Iris pigment epithelial cell (primary cell): ENCODE results near the gene CST6.
A peak's percentile ranks its signal among the peaks of the same experiment; 100 is the strongest.

ENCODE experiments used
- DNase-seq: peaks from one replicate; pipeline ENCODE4 v3.0.0-alpha.2; 2011; ENCODE audit warnings: low read depth

CST6 gene, protein sequence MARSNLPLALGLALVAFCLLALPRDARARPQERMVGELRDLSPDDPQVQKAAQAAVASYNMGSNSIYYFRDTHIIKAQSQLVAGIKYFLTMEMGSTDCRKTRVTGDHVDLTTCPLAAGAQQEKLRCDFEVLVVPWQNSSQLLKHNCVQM

DNA sequence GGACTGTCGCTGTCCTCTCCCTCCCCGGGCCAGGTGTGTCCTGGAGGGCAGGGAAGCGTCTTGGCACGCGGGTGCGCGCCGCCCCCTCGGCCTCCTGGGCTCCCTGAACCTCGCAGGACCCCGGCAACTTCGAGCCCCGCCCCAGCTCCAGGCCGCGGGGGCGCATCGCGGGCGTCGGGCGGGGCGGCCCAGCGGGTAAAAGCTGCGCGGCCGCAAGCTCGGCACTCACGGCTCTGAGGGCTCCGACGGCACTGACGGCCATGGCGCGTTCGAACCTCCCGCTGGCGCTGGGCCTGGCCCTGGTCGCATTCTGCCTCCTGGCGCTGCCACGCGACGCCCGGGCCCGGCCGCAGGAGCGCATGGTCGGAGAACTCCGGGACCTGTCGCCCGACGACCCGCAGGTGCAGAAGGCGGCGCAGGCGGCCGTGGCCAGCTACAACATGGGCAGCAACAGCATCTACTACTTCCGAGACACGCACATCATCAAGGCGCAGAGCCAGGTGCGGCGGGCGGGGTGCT, at the start of gene CST6:
Gene CST6, plus strand, starts transcription at position 224 of the 519 bp plus-strand sequence. Its CDS starts 37 bp downstream, at position 261.
- no peak for DNase-seq

DNA sequence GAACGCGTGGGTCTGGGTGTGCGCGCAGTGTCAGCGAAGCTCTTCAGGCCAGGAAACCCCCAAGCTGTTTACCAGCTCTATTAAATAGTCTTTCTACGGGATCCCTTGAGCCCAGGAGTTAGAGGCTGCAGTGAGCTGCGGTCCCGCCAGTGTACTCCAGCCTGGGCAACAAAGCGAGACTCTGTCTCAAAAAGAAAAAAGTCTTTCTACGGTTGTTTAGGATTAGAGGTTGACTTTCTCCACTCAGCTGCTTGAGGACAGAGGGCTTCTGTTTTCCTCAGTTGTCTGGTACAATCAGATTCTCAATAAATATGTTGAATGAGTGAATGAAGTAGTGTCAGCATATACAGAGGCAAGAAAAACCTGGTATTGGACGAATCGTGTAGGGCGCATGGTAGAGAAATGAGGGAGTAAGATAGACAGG, 49.7 kb upstream of the CST6 start:
- no peak for DNase-seq

DNA sequence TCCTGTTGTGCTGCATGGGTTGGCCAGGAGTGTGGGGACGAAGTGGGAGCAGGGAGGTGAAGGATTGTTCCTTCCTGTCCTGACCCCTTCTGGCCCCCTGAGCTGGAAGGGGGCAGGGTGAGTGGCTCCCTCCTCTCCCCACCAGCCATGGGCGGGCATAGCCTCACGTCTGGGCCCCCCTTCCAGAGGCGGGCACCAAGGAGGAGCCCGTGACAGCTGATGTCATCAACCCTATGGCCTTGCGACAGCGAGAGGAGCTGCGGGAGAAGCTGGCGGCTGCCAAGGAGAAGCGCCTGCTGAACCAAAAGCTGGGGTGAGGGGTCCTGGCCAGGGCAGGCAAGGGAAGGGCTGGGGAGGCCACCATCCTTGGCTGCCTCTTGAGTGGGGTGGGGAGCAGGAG, 46.9 kb upstream of the CST6 start:
- DNase-seq = no peak

DNA sequence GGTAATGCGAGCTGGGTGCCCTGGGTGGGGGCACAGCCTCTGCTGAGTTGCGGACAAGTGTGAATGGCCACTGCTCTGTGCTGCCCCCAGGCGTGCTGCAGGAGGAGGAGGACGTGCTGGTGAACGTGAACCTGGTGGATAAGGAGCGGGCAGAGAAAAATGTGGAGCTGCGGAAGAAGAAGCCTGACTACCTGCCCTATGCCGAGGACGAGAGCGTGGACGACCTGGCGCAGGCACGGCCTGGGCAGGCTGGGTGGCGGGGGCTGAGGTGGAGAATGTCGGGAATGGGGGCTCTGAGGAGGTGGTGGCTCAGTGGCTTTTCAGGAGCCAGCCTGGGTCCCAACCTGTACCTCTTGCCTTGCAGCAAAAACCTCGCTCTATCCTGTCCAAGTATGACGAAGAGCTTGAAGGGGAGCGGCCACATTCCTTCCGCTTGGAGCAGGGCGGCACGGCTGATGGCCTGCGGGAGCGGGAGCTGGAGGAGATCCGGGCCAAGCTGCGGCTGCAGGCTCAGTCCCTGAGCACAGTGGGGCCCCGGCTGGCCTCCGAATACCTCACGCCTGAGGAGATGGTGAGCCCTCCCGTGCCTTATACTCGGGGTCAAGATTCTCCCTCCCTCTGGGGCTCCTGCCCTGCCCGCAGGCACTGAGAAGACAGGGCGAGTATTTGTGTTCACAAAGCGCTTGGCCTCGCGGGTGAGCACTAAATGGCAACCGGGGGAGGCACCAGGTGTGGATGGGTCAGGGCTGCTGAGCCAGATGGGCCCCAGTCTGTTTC, 45.6 kb upstream of the CST6 start:
- no peak for DNase-seq

DNA sequence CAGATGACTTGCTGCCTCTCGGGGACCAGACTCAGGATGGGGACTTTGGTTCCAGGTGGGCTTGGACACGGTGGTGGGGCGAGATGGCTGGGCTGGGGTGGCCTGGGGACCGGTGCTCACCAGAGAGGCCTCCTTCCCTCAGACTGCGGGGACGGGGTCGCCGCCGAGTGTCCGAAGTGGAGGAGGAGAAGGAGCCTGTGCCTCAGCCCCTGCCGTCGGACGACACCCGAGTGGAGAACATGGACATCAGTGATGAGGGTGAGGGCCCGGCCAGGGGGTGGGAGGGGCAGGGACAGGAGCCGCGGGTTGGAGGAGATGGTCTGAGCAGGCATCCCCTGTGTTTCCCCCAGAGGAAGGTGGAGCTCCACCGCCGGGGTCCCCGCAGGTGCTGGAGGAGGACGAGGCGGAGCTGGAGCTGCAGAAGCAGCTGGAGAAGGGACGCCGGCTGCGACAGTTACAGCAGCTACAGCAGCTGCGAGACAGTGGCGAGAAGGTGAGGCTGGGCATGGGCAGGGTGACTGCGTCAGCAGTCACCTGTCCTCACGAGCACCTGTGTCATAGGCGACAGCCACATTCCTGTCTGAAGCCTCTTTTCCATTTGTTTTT, 44.4 kb upstream of the CST6 start:
- no peak for DNase-seq

DNA sequence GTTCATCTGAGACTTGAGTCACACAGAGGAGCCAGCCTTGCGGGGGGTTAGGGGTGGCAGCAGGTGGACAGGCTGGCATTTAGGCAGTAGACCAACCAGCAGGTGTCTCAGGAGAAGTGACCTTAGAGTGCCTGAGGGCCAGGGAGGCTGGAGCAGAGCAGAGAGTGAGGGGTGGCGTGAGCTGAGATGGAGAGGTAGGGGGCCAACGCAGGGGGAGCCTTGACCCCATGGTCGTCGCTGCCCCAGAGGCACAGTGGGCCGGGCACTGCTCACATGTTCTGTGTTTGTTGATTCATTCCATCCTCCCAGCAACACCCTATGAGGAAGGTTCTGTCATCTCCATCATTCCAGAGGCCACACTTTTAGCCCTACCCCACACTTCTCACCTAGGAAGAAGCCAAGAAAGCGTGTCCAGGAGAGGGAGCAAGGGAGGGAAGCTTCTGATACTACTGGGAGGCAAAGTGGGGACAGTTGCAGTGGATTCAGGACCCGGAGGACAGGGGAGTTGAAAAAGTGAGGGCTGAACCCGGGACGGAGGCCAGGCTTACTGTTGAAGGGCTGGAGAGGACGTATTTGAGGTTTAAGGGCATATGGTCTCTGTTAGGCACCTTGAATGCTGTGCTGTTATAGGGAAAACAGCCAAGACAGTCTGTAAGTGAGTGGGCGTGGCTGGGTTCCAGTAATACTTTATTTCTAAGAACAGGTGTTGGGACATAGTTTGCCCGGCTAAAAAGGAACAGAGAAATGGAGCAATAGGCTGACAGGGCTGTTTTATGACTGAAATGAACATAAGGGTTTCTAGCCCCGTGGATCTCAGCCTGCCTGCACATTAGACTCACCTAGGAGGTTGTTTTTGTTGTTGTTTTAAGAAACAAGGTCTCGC, 43.0 kb upstream of the CST6 start:
- no peak for DNase-seq

DNA sequence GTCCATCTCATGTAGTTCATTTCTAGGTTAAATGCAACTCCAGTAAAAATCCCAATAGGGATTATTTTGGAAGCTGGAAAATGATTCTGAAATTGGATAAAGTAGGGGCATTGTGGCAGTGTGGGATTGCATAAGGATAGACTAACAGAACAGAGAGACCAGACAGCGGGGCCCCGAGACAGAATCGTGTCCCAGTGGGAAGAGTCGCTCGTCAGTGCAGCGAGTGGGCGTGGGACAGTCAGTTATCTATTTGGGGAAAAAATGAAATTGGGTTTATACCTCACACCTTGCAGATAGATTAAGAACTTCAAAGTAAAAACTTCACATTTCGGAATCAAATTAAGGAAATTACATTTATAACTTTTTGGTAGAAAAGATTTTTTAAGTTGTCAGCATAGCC, 39.7 kb upstream of the CST6 start:
- no peak for DNase-seq

DNA sequence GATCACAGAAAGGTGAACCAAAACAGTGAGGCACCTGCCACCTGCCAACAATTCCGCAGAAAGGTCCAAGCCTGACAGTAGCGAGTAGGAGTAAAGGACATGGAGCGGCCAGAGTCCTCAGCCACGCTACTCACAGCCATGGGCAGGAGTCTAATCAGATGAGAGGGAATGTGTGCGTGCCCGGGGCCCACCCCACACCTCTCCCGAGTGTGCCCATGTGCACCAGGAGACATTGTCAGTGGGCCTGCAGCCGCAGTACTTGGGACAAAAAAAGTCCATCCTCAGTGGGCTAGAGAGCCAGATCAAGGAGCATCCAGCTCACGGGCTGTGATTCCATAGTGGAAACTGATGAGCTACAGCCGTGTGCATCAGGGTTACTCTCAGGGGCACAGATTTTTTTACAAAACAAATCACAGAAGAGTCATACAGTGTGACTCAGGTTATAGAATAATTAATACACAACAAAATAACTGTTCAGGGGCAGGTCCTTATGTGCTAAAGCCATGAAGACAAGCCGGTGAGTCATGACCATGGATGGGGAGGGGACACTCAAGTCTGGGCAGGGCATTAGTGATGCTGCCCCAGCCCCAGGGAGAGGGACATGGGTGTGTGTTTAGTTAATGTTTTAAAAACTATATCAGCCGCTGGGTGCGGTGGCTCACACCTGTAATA, 38.2 kb upstream of the CST6 start:
- DNase-seq = peak; percentile 37

DNA sequence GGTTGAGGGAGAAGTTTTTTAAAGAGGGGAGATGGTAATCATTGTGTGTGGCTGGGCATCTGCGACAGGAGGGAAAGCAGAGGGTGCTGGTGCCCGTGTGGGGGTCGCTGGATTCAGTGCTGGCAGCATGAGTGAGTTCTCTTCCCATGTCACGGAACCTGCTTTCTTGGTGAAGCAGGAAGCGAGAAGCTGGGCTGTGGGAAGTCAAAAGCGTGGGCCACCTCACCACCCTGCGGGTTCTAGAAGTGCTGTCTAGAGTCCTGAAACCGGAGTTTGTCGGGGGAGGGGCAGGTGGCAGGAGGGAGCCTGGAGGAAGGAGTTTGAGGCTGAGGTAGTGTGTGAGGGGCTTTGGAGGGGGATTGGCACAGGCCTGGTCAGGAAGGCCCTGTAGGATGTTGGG, 36.0 kb upstream of the CST6 start:
- no peak for DNase-seq

DNA sequence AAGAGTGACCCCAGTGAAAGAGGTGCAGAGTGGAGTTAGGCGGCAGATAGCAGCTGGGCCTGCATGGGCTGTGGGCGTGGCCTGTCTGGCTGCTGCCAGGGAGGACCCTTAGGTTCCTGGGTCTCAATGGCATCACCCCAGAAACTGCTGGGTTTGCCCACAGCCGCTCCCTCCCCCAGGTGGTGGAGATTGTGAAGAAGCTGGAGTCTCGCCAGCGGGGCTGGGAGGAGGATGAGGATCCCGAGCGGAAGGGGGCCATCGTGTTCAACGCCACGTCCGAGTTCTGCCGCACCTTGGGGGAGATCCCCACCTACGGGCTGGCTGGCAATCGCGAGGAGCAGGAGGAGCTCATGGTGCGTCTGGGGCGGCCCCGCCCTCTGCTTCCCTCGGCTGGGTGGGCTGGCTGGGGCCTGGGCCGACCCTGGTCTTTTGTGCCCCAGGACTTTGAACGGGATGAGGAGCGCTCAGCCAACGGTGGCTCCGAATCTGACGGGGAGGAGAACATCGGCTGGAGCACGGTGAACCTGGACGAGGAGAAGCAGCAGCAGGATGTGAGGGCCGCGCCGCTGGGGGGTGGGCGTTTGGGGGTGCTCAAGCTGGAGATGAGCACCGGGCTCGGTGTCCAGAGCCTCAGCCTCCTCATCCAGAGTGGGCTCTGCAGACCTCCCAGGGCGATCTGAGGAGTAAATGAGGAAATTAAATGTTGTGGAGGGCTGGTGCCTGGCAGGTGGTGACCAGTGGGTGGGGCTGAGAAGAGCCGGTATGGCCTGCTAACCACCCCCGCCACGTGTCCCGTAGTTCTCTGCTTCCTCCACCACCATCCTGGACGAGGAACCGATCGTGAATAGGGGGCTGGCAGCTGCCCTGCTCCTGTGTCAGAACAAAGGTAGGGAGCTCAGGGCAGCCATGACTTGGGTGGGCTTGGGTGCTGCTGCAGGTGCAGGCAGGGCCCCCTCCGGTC, 35.3 kb upstream of the CST6 start:
- no peak for DNase-seq

DNA sequence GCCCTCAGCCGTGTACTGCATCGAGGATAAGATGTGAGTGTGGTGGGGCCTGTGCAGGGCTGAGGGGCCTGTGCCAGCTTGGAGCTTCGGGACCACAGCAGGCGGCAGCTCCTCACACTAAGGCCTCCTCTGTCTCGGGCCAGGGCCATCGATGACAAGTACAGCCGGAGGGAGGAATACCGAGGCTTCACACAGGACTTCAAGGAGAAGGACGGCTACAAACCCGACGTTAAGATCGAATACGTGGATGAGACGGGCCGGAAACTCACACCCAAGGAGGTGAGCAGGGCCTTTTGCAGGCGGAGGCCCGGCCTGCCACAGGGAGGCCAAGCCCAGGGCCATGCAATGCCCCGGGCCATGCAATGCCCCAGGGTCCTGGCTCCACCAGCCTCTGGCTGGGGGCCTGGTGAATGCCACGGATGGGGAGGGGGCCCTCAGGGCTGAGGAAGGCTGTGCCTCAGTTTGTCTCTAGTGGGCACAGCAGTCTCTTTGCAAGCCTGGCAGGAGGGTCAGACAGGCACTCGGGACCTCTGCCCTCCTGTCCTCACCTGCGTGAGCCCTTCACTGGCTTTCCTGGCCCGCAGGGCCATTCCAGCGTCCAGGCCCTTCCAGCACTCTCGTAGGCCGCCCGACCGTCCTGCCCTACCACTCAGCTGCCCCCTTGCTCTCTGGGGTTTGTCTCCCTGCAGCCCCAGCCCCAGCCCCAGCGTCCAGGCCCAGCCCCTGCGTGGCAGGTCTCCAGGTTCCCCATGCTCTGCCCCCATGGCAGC, 34.0 kb upstream of the CST6 start:
- no peak for DNase-seq

DNA sequence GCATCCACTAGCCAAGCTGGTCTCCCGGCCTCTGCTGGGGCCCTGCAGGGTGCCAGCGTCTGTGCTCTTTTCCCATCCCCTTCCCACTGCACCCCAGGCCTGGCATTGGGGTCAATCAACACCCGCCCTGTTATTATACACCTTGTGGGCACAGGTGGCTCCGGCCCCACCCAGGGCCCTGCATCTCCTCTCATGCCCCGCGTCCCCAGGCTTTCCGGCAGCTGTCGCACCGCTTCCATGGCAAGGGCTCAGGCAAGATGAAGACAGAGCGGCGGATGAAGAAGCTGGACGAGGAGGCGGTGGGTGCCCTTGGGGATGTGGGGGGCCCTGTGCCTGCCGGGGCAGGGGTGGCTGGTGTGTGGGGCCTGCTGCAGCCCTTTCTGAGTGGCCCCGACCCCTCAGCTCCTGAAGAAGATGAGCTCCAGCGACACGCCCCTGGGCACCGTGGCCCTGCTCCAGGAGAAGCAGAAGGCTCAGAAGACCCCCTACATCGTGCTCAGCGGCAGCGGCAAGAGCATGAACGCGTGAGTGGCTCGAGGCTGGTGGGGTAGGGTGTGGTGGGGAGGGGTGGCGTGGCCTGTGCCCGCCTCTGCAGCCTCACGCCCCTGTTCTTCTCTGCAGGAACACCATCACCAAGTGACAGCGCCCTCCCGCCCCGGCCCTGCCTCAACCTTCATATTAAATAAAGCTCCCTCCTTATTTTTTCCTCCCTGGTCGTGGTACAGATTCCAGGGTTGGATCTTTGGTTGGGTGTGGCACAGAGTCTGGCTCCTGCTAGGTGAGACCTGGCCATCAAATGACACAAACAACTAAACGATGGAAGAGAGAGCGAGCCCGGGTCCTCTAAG, 33.2 kb upstream of the CST6 start:
- DNase-seq = no peak

DNA sequence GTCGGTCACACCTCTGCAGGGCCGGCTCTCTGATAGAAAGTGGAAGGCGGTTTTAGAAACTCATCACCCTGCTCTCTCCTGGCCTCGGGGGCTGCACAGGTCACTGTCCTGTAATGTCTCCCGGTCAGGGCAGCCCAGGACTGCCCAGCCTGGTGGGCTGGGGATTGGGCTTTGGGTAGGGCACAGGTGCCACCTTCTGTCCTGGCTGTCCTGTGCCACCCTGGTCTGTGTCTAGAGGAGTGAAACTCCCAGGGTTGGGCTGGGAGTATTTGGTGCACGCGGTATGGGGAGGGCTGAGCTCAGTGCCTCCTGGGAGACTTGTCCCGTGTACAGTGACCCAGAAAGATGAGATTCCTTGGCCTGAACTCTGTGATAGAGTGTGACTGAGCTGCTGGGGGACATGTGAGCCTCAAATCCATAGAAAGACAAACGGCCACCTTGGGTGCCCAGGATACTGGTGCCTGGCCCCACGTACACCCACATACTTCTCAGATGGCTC, 32.5 kb upstream of the CST6 start:
- DNase-seq = no peak

DNA sequence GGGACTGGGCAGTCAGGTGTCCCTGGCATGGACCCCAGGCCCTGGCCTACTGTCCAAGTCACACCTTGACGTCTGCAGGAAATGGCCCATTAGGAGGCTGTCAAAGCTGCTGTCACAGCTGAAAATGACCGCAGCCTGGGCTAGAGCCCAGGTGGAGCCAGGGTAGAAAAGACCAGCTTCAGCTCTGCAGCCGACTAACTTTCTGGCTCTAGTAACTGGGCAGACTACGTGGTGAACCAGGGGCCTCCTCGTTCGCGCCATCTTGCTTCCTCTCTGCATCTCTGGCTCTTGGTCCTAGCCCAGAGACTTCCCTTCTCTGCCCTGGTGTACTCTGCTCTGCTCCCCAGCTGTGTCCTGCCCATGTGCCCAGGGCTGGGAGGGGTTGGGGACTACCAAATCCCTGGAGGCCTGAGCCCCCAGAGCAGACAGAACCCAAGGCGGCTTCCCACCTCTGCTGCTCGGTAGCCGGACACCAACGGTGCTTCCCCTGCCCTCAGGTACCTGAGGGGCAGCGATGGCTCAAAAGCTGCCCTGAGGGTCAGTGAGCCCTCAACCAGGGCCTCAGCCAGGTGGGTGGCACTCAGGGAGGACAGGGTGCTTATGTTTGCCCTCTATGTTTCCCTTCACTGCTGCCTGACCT, 30.6 kb upstream of the CST6 start:
- no peak for DNase-seq

DNA sequence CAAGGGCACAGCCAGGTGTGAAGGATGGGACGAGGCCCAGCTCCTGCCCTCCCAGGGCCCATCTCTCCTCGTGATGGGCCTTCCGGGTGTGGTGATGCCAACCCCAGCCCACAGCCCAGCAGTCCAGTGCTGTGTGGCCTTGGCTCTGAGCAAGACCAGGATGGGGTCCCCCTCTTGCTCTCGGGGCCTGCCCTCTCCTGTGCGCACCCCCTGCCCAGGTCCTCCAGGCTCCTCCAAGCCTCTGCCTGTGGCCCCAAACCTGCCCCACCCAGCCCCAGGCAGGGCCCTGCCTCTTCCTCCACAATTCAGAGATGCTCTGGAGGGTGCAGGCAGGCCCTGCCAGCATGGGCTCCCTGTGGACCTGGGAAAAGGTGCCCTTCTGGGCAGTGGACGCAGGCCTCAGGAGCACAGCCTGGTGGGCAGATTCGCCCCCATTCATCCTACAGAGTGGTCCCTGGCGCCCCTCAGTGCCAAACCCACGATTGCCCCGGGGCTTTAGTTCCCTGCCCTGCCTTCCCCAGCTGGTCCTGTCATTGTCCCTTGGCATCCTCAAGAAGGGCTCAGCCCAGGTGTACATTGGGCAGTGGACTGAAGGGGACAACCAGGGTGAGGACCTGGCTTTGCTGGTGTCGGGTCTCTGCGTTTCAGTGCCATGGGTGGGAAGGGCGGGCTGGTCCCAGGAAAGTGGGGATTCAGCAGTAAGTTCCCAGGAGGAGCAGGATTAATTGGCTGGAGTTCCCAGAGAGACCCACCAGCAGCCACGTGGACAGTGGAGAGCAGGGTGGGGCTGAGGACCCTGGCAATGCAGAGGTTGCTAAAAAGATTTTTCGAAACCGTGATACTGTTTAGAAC, 29.6 kb upstream of the CST6 start:
- no peak for DNase-seq

DNA sequence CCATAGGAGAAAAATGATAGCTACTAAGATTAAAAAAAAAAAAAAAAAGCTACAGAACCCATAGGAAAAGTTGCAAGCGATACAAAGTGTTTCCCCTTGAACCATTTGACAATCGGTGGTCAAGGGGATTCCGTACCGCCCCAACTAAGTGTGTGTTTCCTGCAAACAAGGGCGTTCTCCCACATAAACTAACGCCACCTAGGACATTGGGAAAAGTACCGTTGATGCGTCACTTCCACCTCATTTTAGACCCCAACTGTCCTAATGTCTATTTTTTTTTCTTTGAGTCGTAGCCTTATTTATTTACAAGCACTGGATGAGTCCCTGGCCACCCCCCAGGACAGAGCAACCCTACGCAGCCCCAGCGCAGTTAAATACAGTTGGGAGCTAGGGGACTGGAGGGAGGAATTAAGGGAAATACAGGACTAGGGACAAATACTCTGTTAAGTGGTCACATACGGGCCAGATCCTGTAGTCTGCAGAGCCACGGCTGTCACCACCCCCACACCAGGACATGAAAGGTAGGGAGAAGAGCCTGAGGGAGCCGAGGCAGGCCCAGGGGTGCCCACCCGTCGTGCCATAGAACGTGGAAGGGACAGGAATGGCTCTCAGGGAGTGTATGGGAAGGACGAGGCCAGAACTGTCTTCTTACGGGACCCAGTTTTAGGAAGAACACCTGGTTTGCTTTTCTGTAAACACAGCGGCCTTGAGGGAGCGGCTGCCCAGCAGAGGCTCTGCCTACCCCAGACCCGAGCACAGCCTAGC, 28.8 kb upstream of the CST6 start:
- DNase-seq = no peak
